ENCODE data around the gene PLSCR3. TPM values are rescaled to one million over a fixed set of nuclear protein-coding genes. Genes with fewer than 3 reads are reported as not detected.

PLSCR3 gene
- total and polyA plus RNA-seq, 2 experiments from 2014 or later = 30.0 to 34.3 TPM

- 0 out of 2 replicates have a peak, but pooled peaks cover 5% of the 10 kb centered on the region for H3K9me2 ChIP-seq (ENCODE audit: insufficient read depth)
- H3K4me3 ChIP-seq = no peak overlapping the region
- Mint-ChIP-seq H3K9me3 (no peaks in the 10 kb centered on the region; the same call in 2 of the 3 replicates), H3K27me3 (ENCODE audit: insufficient read depth, low read depth, poor library complexity) (peaks cover 29% of the 10 kb centered on the region), H3K4me3 (no peak overlapping the region; the same call in 2 of the 3 replicates), H3K4me1 (no peaks in the 10 kb centered on the region; the same call in 2 of the 3 replicates), H3K36me3 (ENCODE audit: low read depth) (no peaks in the 10 kb centered on the region), H3K27ac (no peak overlapping the region)
- DNase-seq (ENCODE audit: low spot score) (no peak), ATAC-seq (no peak)
- H3K4me2 ChIP-seq = no peak overlapping the region
- no peak overlapping the region for H2AFZ ChIP-seq
- no peaks in the 10 kb centered on the region for H3K36me3 ChIP-seq (ENCODE audit: insufficient read depth)
- no peaks in the 10 kb centered on the region for H3F3A ChIP-seq (replicated peaks; ENCODE audit: low read depth)
- no peaks in the 10 kb centered on the region for H3K79me2 ChIP-seq (replicated peaks; ENCODE audit: insufficient read depth)
- no peaks in the 10 kb centered on the region for H3K27me3 ChIP-seq (ENCODE audit: insufficient read depth)
- no peaks in the 10 kb centered on the region for H3K4me1 ChIP-seq (ENCODE audit: insufficient read depth)
- TF ChIP-seq, protein P1, sequence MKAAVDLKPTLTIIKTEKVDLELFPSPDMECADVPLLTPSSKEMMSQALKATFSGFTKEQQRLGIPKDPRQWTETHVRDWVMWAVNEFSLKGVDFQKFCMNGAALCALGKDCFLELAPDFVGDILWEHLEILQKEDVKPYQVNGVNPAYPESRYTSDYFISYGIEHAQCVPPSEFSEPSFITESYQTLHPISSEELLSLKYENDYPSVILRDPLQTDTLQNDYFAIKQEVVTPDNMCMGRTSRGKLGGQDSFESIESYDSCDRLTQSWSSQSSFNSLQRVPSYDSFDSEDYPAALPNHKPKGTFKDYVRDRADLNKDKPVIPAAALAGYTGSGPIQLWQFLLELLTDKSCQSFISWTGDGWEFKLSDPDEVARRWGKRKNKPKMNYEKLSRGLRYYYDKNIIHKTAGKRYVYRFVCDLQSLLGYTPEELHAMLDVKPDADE (IDR thresholded peaks at IDR 0.05) = no peak
- TF ChIP-seq ZNF462 (CRISPR knock-in tag; IDR thresholded peaks at IDR 0.05) (no peak), STAT1 (IDR thresholded peaks at IDR 0.05; ENCODE audit: unreplicated experiment) (no peak), CTCF (conservative IDR thresholded peaks at IDR 0.05; ENCODE audit: low read depth in 2 of 2) (no peak), POLR2AphosphoS5 (IDR thresholded peaks at IDR 0.05; ENCODE audit: low read depth) (no peak), CREB1 (CRISPR knock-in tag; IDR thresholded peaks at IDR 0.05; ENCODE audit: low read depth) (no peak), JUNB (IDR thresholded peaks at IDR 0.05; ENCODE audit: unreplicated experiment) (no peak), EZH2 (IDR thresholded peaks at IDR 0.05; ENCODE audit: low read depth, unreplicated experiment) (no peak), ZNF114 (CRISPR knock-in tag; IDR thresholded peaks at IDR 0.05) (no peak), EZH2phosphoT487 (IDR thresholded peaks at IDR 0.05; ENCODE audit: unreplicated experiment) (no peak), NANOG (IDR thresholded peaks at IDR 0.05; ENCODE audit: borderline replicate concordance) (no peak), ZNF331 (CRISPR knock-in tag; IDR thresholded peaks at IDR 0.05; ENCODE audit: low read depth) (no peak)
- TF ChIP-seq, protein P2, sequence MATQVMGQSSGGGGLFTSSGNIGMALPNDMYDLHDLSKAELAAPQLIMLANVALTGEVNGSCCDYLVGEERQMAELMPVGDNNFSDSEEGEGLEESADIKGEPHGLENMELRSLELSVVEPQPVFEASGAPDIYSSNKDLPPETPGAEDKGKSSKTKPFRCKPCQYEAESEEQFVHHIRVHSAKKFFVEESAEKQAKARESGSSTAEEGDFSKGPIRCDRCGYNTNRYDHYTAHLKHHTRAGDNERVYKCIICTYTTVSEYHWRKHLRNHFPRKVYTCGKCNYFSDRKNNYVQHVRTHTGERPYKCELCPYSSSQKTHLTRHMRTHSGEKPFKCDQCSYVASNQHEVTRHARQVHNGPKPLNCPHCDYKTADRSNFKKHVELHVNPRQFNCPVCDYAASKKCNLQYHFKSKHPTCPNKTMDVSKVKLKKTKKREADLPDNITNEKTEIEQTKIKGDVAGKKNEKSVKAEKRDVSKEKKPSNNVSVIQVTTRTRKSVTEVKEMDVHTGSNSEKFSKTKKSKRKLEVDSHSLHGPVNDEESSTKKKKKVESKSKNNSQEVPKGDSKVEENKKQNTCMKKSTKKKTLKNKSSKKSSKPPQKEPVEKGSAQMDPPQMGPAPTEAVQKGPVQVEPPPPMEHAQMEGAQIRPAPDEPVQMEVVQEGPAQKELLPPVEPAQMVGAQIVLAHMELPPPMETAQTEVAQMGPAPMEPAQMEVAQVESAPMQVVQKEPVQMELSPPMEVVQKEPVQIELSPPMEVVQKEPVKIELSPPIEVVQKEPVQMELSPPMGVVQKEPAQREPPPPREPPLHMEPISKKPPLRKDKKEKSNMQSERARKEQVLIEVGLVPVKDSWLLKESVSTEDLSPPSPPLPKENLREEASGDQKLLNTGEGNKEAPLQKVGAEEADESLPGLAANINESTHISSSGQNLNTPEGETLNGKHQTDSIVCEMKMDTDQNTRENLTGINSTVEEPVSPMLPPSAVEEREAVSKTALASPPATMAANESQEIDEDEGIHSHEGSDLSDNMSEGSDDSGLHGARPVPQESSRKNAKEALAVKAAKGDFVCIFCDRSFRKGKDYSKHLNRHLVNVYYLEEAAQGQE (IDR thresholded peaks at IDR 0.05; ENCODE audit: unreplicated experiment) = no peak
- no peak overlapping the region for H3K27ac ChIP-seq (ENCODE audit: low read depth)
- no peaks in the 10 kb centered on the region for H4K20me1 ChIP-seq (replicated peaks; ENCODE audit: insufficient read depth)
Observed at GRCh38 chr17:7426203-7426863, 32.0 kb upstream of the PLSCR3 start.

Measured in GM23338 (cell line).